ENCODE measurements around the gene SOX5. TPM values are rescaled to one million over a fixed set of nuclear protein-coding genes. Genes with fewer than 3 reads are reported as not detected.

Gene SOX5
- total and polyA plus RNA-seq, 2 of the 8 experiments (the other 6 are each of a cell fraction or from before 2014, with no cell fraction given): 2.2 to 2.6 TPM

GRCh38 chr12:23585782-23586163 is 363.7 kb downstream of the SOX5 start:
- POLR2A ChIA-PET (ENCODE audit: partially characterized antibody): interaction anchor here (0.7 to 1.0 kb wide), 3 partner anchors 10 to 55 kb away, joined by 3 to 4 read pairs (median 3); no protein-coding TSS in a partner anchor
- Histone ChIP-seq H3K4me1 (replicated peaks in 1 of 4; ENCODE audit: control insufficient read depth in 3 of 4, insufficient read depth in 4 of 4, low read length in 3 of 4) (peaks cover 0 to 10% (median 6%) of the 10 kb centered on the region in 4 experiments; a peak in 6 of 7 replicates), H4K5ac (ENCODE audit: insufficient read length, low read depth, low read length) (peak overlapping the region; percentile 73), H4K8ac (ENCODE audit: extremely low read depth, insufficient read depth, low read length) (no peak overlapping the region), H3K9ac (replicated peaks in 1 of 4; ENCODE audit: extremely low read depth in 1 of 4, low read depth in 3 of 4, low read length in 3 of 4) (peak overlapping the region in 1 of 4 experiments; percentile 44; a peak in 2 of 7 replicates), H3K23ac (ENCODE audit: insufficient read length) (no peak overlapping the region), H3K79me1 (ENCODE audit: low read depth, low read length) (no peaks in the 10 kb centered on the region), H2BK5ac (ENCODE audit: low read depth, low read length) (peak overlapping the region; percentile 68; the same call in 1 of the 2 replicates), H3K56ac (replicated peaks; ENCODE audit: insufficient read length, low read depth, low read length) (no peak overlapping the region), H3K4me2 (ENCODE audit: insufficient read depth in 1 of 2, low read depth in 2 of 2, low read length in 2 of 2) (peak overlapping the region; percentile 38 to 43; a peak in 2 of 4 replicates), H3K27ac (ENCODE audit: low read depth, low read length) (peak overlapping the region; percentile 76), H2BK20ac (ENCODE audit: low read length) (peak overlapping the region; percentile 72), H4K91ac (replicated peaks; ENCODE audit: insufficient read length, low read length) (peak overlapping the region; percentile 11), H3K14ac (ENCODE audit: insufficient read length) (no peak overlapping the region), H2BK15ac (ENCODE audit: low read length) (no peak overlapping the region), H3K27me3 (replicated peaks in 1 of 4; ENCODE audit: control insufficient read depth in 3 of 4, extremely low read depth in 1 of 4, insufficient read depth in 3 of 4, low read length in 3 of 4) (no peaks in the 10 kb centered on the region), H3K36me3 (ENCODE audit: control insufficient read depth in 2 of 4, insufficient read depth in 4 of 4, low read length in 3 of 4) (no peaks in the 10 kb centered on the region), H3K18ac (ENCODE audit: extremely low read depth, low read length) (peak overlapping the region; percentile 72), H3K23me2 (ENCODE audit: low read depth, low read length) (no peaks in the 10 kb centered on the region; the same call in 1 of the 2 replicates), H3K4me3 (ENCODE audit: extremely low read depth in 1 of 4, insufficient read depth in 2 of 4, low read depth in 3 of 4, low read length in 4 of 4) (peak overlapping the region in 1 of 4 experiments; percentile 31; a peak in 1 of 8 replicates), H3K4ac (replicated peaks; ENCODE audit: insufficient read length, low read depth, low read length) (peak overlapping the region; percentile 64), H2BK120ac (replicated peaks; ENCODE audit: low read depth, low read length) (peak overlapping the region; percentile 35), H2AK5ac (ENCODE audit: low read depth, low read length) (no peak overlapping the region), H2BK12ac (ENCODE audit: low read depth, low read length) (peak overlapping the region; percentile 91; the same call in 1 of the 2 replicates), H3K79me2 (ENCODE audit: control insufficient read depth in 1 of 2, insufficient read depth in 2 of 2, low read length in 2 of 2) (no peaks in the 10 kb centered on the region), H2AFZ (ENCODE audit: low read length) (peak overlapping the region; percentile 56; the same call in 1 of the 2 replicates), H3K9me3 (ENCODE audit: insufficient read depth in 2 of 2, low read depth in 1 of 2, low read length in 1 of 2) (no peaks in the 10 kb centered on the region), H4K20me1 (replicated peaks in 1 of 2; ENCODE audit: control insufficient read depth in 1 of 2, insufficient read depth in 2 of 2, low read length in 2 of 2) (no peaks in the 10 kb centered on the region)
- 45% methylated on average over 11 of the region's 11 CpGs; no CpG with 5 or more reads in 1 of the 2 experiments for WGBS, 2 experiments (ENCODE audit: extremely low coverage in 1 of 2, insufficient coverage in 1 of 2, insufficient read length in 1 of 2, insufficient replicate concordance in 2 of 2, low coverage in 1 of 2, low lambda C conversion rate in 2 of 2, missing lambda C conversion rate in 1 of 2)
- CTCF ChIA-PET (ENCODE audit: partially characterized antibody): no interaction called here
- peak; percentile 70 to 80 for DNase-seq (ENCODE audit: low read depth in 1 of 2, low spot score in 2 of 2)
- FAIRE-seq: peak; percentile 95
- TF ChIP-seq CBX8 (IDR thresholded peaks at IDR 0.05; ENCODE audit: borderline replicate concordance, low read depth, low read length): no peak
- no peak for TF ChIP-seq SUZ12 (IDR thresholded peaks at IDR 0.05; ENCODE audit: low read length)
- no peak for TF ChIP-seq NRF1 (IDR thresholded peaks at IDR 0.05; ENCODE audit: low read depth, low read length)
